Measurements from ENCODE around the gene ARSG. TPM values are rescaled to one million over a fixed set of nuclear protein-coding genes. Genes with fewer than 3 reads are reported as not detected.

Gene ARSG
- polyA plus RNA-seq, 1 donor = 3.5 TPM

DNA sequence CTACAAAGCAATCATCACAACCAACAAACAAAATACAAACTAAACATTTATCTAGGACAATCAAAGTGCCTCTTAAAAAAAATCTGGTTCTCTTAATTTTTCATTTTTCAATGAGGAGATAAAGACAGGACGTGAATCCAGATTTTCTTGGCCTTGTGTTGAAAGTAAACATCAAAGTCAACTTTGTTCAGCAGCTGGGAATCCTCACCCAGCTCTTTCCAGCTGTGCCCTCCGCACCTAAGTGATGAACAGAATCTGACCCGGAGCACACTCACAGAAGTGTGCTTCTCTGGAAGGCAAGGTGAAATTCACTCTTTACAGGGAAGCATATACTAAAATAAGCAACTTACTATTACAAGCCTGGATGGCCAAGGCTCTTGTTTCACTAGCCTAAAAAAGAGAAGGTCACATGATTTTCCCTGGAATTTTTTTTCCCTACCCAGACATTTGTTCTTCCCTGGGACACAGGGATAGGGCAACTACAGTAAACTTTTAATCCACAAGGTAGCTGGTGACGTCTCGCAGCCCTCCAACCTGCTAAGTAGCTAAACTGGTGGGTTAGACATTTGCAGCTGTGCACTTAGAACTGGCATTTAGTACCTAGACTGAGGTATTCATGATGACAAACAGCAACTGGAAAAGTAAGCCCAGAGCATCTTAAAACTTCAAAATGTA, 162.8 kb downstream of the ARSG start:
- DNase-seq = no peak

DNA sequence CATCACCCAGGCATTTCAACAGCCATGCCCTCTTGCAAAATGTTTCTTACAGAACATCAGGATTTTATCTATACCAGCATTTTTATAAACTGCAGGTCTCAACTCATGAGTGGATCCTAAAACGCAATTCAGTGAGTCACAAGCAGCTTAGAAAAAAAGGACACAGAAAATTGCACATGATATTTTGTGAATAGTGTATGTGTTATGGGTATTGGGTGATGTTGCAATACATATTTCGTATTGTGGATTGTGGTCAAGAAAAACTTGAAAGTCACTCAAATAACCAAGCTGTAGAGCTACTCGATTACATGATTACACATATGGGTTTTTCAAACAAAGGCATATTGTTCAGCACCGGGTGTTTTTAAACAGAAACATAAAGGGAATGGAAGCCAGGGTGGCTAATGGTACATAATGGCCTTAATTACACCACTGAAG, 164.6 kb downstream of the ARSG start:
- DNase-seq = no peak

DNA sequence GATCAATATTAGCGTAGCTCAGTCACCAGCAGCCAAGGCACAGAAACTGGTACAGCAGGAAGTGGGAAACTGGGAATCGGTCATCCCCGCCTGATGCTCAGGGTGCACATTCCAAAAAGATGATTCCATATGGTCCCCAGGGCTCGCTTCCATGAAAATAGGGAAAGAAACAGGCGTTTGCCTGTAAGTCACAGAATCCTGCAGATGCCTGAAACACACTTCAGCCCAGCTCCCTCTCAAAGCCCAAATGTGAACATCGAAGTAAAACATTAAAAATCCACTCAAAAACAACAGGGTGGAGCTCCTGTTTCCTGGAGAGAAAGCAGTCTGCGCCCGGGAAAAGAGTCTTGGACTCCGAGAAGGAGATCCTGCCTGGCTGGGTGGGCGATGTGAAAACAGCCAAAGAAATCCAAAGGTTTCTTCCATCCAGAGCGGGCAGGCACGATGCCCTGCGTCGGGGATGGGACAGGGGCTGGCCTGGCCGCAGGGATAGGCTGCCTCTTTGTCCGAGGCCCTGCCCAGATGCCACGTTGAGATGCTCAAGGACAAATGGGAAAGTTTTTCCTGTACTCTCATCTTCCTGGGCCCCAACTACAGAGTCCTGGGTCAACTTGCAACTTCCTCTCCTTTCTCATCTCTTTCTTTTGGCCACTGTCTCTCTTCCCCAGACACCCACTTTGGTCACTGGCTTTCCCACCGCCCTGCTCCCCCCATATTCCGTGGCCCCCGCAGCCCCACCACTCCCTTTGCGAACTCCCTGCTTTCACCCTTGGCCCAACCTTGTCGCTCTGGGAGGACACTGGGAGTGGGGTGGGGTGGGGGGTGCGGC, 165.3 kb downstream of the ARSG start:
- peak; percentile 90 for DNase-seq

DNA sequence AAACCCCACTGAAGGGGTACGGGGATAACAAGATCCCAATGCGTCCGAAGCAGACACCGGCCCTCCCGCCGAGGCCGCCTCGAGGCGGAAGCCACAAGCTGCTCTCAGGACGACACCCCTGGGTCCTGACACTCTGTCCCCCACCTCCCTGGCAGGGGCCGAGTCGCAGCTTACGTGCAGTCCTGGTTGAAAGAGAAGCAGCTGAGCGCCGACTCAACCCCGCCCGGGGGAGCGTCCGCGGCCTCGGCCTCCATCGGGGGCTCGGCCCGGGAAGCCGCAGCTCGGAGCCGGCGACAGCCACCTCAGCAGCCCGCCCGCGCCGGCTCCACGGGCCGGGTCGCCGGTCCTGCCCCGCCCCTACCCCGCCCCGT, 165.9 kb downstream of the ARSG start, which contains the start of gene WIPI1:
Gene WIPI1 (minus strand): TSS at position 329 of the 371 bp plus-strand sequence. CDS start 75 bp downstream, at position 254.
- DNase-seq = no peak

DNA sequence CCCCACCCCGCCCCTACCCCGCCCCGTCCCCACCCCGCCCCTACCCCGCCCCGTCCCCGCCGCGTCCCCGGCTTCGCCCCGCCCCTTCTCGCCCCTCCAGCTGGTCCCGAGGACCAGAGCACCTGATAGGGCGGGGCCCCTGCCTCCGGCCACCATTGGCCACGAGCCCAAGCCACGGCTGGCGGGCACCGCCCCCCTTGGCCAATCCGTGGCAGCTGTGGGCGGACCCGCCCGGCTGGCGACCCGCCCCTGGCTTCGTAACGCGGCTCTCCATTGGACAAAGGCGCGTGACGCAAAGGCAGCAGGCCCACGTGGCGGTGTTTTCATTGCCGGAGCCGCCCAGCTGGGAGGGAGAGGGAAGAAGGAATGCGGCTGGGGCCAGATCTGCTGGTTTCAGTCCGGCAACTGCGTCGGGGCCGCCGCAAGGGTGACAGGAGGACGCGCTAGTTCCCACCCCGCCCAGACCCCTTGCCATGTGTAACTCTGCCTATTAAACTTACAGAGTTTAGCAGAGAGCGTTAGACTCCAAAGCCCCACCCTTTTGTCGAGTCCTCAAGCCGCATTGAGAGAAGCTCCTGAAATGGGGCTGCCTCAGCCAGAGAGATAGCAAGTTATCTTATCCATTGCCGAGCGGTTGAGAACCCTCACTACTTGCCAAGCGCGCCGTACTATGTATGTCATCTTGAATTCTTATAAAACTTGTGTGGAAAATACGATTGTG, 166.4 kb downstream of the ARSG start:
- peak; percentile 98 for DNase-seq

DNA sequence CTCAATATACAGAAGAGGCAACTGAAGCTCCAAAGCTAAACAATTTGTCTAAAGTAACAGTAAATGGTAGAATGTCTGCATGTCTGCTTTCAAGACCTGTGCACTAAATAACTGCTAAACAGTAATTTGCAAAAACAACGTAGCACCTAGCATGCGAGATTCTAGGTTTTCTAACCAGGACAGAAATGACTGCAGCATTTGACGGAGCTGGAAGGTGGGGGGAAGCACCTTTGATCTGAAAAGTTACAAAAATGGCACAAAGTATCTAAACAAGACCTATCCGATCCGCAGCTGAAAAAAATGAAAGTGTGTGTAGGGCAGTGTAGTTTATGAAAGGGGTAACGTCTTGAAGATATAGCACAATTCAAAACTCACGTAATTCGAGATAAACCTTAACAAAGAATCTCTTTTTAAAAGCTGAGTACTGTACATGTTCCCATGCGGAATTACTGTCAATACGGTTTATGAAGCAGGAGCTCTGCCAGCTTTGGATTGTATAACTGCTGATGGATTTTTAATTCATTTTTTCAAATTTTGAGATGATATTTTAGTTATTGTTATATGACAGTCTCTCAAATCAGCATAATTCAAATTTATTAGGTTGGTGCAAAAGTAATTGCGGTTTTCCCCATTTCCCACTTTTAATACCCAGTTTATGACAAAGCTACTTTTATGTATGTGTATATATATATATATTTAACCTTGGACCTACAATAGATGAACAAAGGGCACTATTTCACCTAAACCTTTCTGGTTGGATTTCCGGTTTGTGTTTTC, 167.2 kb downstream of the ARSG start:
- no peak for DNase-seq

DNA sequence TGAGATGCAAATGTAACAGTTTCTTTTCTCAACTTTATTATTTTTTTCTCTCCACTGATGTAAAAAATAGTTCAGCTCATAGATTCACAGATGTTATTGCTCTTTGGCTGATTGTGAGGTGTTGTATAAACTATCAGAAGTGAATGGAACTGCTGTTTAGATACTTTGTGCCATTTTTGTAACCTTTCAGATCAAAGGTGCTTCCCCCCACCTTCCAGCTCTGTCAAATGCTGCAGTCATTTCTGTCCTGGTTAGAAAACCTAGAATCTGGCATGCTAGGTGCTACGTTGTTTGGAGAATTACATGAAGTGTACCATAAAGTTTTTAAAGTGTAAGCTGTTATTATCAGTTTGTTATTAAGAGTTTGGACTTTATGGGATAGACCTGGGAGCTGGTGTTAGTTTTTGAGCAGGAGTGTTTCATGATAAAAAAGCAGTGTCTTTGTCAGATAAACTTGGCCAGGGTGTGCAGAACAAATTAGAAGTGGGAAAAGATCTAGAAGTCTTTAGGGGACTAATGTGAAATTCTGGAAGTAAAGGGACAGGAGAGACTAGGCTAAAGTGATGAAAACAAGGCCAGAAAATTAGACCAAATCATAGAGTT, 167.8 kb downstream of the ARSG start:
- no peak for DNase-seq

DNA sequence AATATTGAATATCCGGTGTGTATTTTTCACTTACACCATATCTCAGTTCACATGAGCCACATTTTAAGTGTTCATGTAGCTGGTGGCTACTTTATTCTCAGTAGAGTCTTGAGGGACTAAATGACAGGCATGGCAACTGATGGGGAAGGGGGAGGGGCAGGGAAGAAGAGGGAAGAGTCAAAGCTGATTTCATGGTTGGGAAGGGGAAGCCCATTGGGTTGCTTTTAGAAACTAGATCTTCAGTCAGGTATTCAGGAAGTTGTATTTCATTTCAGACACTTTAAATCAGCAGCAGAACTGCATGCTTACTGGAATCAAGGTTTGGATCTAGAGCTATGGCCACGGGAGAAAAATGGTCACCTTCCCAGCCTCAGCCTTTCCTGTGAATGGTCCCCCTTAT, 168.9 kb downstream of the ARSG start:
- no peak for DNase-seq

DNA sequence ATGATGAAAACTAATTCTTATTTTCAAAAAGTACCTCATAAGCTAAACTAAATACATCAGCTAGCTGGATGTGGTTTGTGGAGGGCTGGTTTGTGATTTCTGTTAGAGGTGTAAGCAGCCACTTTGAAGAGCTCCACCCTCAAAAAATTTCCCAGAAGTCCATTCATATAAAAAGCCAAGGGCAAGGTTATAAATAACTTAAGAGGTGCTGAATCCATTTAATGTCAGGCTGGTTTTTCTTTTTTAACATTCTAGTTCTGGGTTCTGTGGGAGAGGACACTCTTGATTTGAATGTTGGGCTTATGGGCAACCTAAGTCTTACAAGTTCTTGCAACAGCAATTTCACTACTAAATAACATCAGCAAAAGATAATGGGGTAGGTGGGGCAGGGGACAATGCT, 169.4 kb downstream of the ARSG start:
- no peak for DNase-seq

DNA sequence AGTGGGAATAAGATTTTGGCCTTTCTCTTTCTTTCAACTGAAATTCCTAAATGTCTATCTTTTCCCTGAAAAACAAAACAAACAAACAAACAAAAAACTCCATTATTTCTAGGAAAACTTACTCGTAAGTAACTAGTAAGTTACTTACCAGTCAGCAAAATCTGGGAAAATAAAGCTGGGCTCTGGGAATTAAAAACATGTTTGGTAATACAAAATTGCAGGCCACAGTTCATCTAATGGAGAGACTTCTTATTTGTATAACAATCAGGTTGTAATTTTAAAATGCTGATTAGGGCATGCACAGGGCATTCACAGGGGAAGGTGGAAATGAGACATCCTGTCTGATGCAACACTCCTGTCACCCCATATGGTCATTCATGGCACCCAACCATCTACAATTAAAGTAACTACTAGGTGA, 169.8 kb downstream of the ARSG start:
- no peak for DNase-seq

DNA sequence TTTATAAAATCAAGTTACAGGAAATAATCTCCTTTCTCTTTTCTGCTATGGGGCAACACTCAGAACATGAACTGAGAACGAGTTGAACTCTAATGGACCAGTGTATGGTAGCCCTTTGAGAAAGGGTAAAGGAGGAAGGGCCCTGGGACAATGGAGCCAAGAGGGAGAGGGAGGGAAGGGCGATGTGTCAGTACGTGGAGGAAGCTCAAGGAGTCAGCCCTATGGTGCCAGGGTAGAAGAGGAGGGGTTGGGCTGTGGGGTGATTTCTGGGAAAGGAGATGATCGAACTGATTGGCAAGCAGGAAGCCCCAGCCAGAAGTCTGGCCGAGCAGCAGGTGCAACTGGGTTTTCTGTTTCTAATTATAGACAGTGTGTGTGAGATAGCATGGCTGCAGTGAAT, 170.3 kb downstream of the ARSG start:
- DNase-seq = no peak

DNA sequence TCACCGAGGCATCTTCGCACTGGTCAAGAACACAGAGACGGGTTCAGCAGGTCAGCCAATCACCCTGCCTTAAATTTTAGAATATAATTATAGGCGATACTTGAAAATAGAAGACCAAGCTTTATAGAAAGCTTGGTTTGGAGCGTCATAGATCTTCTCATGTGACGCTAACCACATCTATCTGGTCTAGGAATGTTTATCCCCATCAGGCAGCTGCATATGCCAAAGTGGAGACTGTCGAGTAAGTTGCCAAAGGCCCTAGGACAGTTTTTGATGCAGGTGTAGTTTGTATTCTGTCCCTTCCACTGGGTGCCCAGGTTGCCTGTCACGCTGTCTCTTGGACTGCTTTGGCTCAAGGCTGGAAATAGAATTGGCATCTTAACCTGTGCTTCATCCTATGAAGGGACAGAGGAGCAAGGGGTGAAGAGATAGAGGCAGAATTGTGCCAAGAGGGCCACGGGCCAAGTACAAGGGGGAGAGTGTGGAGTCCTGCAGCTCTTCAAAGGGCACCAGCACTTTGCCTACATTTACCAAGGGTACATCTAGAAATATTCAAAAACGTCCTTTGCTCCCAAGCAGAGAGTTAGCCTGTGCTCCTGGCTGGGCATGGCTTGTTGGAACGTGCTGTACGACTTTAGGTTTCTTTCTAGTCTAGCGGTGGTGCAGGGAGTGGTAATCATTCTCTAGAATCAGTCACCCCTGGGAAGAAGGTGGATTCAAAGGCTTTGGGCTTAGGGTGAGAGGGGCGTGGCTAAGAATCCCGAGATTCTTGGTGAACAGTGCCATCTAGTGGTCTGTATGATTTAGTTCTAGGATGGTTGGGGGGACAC, 171.3 kb downstream of the ARSG start:
- DNase-seq = peak; percentile 80

DNA sequence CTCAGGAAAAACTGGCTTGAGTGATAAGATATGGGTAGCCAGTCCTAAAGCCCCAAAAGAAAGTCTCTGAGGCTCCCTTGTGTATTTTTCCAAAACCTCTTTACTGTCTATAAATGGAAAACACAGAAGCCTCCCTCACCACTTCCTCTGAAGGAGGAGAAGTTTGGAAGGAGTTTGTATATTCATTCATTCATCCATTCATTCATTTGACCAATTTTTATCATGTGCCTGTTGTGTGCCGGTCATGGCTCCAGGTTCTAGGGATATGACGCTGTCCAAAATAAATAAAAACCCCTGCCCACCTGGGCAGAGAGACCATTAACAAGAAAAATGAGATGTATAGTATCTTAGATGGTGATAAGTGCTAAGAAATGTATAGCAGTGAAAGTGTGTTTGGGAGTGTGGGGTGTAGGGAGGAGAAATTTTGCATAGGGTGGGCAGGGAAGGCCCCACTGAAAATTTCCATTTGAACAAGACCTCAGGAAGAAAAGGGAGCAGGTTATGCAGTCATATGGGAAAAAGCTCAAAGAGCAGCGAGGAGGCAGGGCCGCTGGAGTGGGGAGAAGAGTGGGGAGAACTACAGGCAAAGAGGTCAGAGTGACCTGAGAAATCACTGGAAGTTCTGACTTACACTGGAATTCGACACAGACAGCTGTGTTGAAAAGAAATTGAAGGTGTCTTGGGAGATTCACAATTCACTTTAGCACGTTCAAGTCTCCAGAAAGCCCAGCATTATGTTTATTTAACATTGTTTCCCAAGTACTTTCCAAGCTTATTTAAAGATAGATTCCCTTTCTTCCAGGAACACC, 172.1 kb downstream of the ARSG start:
- no peak for DNase-seq

DNA sequence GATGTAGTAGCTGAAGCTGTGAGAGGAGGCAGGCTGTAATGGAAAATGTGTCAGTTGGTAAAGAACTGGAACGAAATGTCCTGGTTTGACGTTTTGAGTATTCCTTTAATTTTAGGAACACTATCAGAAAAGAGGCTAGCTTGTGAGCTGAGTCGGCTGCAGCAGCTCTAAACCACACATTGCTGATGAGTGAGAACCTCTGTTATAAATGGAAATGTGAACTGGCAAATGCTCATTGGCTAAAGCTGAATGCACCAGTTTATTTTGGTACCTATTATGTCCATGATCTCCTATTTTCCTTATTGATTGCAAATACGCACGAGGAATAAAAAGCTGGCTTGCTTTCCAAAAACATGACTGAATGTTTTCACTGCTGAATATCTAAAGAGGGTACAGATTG, 177.0 kb downstream of the ARSG start:
- no peak for DNase-seq

DNA sequence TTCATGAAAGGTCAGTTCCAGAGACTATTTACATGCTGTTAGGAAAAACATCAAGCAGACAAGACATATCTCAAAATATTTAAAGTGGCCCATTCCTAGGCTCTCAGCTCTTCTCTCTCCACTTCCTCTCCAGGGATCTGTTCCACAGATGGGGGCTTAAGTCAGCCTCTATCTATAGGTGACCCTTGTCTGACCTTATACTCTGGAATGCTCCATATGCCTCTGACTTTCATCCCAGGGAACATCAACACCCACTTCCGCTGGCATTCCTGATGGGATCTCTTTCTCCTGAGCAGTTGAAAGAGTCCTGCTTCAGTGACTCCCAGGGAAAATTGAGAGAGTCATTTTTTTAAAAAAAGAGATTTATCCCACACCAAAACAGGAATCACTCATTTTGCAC, 177.5 kb downstream of the ARSG start:
- DNase-seq = no peak

Other genes with a start within 250 kb of the ARSG start
- gene AMZ2, start 43.5 kb upstream of the ARSG start, polyA plus RNA-seq (ENCODE audit: insufficient read length) = 65.3 TPM
- 0.72 TPM for gene SLC16A6, start 368 bp upstream of the ARSG start, polyA plus RNA-seq (ENCODE audit: insufficient read length)
- 39.4 TPM for gene WIPI1, start 166.0 kb downstream of the ARSG start, polyA plus RNA-seq (ENCODE audit: insufficient read length)
- 331 TPM for gene PRKAR1A, start 220.9 kb downstream of the ARSG start, polyA plus RNA-seq (ENCODE audit: insufficient read length)

Measured in hindlimb muscle (tissue), 1 donor.